Tibial nerve (tissue), 4 donors: ENCODE data around the gene FST. TPM values are rescaled to one million over a fixed set of nuclear protein-coding genes. Genes with fewer than 3 reads are reported as not detected.
A peak's percentile ranks its signal among the peaks of the same experiment; 100 is the strongest.

Experiments
- DNase-seq, 2 donors: peaks; one replicate each; pipeline ENCODE4 v3.0.0-alpha.2; 2019; ENCODE audit warnings: low spot score in 2 of 2
- H3K27ac ChIP-seq, 4 donors: fragments of 200-600 bp; sonication (generic) in 3 of 4; one replicate each; pipeline ENCODE4 v1.5.1; 2017 to 2019; ENCODE audit warnings: mild to moderate bottlenecking in 1 of 4
- H3K27me3 ChIP-seq, 2 donors: fragments of 200-600 bp; sonication (generic) in 1 of 2; one replicate each; pipeline versions ENCODE4 v1.5.1 to v1.6.0; 2017 to 2019
- H3K36me3 ChIP-seq, 3 donors: fragments of 200-600 bp; sonication (generic); one replicate each; pipeline ENCODE4 v1.5.1; 2018 to 2019
- H3K4me1 ChIP-seq, 4 donors: fragments of 200-600 bp; sonication (generic) in 3 of 4; one replicate each; pipeline ENCODE4 v1.5.1; 2017 to 2019
- H3K4me3 ChIP-seq, 4 donors: fragments of 200-600 bp; sonication (generic) in 3 of 4; one replicate each; pipeline ENCODE4 v1.5.1; 2017 to 2019; ENCODE audit warnings: mild to moderate bottlenecking in 1 of 4, moderate library complexity in 1 of 4
- H3K9me3 ChIP-seq, 4 donors: fragments of 200-600 bp; sonication (generic) in 3 of 4; one replicate each; pipeline ENCODE4 v1.5.1; 2017 to 2019
- EP300 ChIP-seq, 2 donors: sonication (generic); formaldehyde crosslinking; IDR thresholded peaks; one replicate each; pipeline ENCODE4 v1.6.1; 2017; ENCODE audit warnings: antibody characterized with exemption in 2 of 2, mild to moderate bottlenecking in 1 of 2
- POLR2A ChIP-seq, 2 donors: fragments of 450-650 bp; IDR thresholded peaks; one replicate each; pipeline ENCODE4 v1.6.1; 2017; ENCODE audit warnings: antibody characterized with exemption in 2 of 2, mild to moderate bottlenecking in 2 of 2, moderate library complexity in 2 of 2
- WGBS, 2 donors: methylation state at CpG; one replicate each; pipeline ENCODE4 v1.1.5; 2018; 5-methylcytosine and 5-hydroxymethylcytosine counted together
- total RNA-seq, 4 donors: library from RNA; depleted of rRNA; stranded (reverse); fragments of >200 nt; gene quantifications; one replicate each; pipeline ENCODE4 v1.1.0, GENCODE V29; 2016
- TF ChIP-seq, protein P1 (sequence below), 5 experiments: fragments of 200-600 bp in 3 of 5; fragments of 450-650 bp in 2 of 5; sonication (generic) in 3 of 5; IDR thresholded peaks; one replicate each; pipeline ENCODE4 v1.5.1; 2016 to 2019; ENCODE audit warnings: antibody characterized with exemption in 5 of 5, mild to moderate bottlenecking in 3 of 5, moderate library complexity in 2 of 5

FST gene
- total RNA-seq, 4 donors from 2014 or later, result 1.8 to 27.3 (median 12.9) TPM

- WGBS, 2 donors, result 72 to 80% methylated on average over 2 of the region's 2 CpGs
- Histone ChIP-seq H3K4me3 (no peak overlapping the region), H3K36me3 (no peaks in the 10 kb centered on the region), H3K9me3 (no peaks in the 10 kb centered on the region), H3K27ac (no peak overlapping the region), H3K27me3 (no peaks in the 10 kb centered on the region), H3K4me1 (peaks cover 0 to 11% (median 0%) of the 10 kb centered on the region in 4 donors)
- no peak for TF ChIP-seq EP300 (IDR thresholded peaks at IDR 0.05)
- TF ChIP-seq POLR2A (IDR thresholded peaks at IDR 0.05), result no peak
- TF ChIP-seq, protein P1, sequence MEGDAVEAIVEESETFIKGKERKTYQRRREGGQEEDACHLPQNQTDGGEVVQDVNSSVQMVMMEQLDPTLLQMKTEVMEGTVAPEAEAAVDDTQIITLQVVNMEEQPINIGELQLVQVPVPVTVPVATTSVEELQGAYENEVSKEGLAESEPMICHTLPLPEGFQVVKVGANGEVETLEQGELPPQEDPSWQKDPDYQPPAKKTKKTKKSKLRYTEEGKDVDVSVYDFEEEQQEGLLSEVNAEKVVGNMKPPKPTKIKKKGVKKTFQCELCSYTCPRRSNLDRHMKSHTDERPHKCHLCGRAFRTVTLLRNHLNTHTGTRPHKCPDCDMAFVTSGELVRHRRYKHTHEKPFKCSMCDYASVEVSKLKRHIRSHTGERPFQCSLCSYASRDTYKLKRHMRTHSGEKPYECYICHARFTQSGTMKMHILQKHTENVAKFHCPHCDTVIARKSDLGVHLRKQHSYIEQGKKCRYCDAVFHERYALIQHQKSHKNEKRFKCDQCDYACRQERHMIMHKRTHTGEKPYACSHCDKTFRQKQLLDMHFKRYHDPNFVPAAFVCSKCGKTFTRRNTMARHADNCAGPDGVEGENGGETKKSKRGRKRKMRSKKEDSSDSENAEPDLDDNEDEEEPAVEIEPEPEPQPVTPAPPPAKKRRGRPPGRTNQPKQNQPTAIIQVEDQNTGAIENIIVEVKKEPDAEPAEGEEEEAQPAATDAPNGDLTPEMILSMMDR (IDR thresholded peaks at IDR 0.05), result no peak
- no peak for DNase-seq
These were observed 43.8 kb upstream of the FST start for GRCh38 chr5:53436480-53437191.

- DNase-seq, result no peak
- peaks cover 0 to 11% (median 0%) of the 10 kb centered on the region in 4 donors for H3K4me1 ChIP-seq
- TF ChIP-seq EP300 (IDR thresholded peaks at IDR 0.05) (no peak), POLR2A (IDR thresholded peaks at IDR 0.05) (no peak)
- TF ChIP-seq, protein P1 (IDR thresholded peaks at IDR 0.05), result no peak
- no peaks in the 10 kb centered on the region for H3K9me3 ChIP-seq
- H3K36me3 ChIP-seq, result no peaks in the 10 kb centered on the region
- H3K27me3 ChIP-seq, result no peaks in the 10 kb centered on the region
- H3K4me3 ChIP-seq, result no peak overlapping the region
- H3K27ac ChIP-seq, result no peak overlapping the region
- WGBS, 2 donors, result 96% methylated on average over 13 of the region's 13 CpGs
These were observed 42.4 kb upstream of the FST start for GRCh38 chr5:53438079-53438478.

DNA sequence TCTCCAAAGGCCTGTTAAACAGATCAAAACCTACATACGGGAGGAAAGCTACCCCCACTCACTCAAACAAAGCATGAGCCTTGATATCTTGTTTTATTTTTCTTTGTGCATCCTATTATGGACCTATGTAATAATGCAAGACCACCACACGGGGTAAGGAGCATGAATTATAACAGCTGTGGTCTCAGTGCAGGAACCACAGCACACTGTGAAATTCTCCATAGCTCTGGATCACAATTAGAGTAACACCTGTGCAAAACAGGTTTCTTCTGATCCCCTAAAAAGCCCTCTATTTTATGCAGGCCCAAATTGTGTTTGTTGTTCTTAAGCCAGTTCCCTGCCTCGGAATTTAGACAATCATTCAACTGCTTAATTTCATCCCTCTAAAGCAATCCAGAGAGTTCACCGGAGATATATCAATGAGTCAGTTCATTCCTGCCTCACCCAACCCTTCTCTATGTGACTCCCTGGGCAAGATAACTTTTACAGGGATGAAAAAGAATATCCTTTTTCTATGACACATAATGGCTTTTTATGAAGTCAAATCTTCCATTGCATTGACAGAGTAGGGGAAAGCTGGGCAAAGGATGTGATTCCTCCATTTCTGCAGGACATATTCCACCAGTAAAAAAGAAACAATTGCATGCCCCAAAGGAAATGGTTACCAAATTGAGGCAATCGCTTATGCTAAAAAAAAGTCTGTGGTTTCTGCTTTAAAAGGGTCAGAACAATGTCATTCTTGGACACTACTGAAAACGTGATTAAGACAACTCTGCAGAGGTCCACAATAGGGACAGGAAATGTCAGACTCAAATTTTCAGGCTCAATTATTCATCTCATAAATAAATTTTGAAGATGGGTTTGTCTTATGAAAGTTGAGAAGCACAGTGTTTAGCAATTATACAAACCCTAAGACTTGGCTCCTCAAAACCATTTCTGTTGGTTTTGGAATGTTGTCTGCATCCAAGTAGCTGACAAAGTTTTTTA is 41.6 kb upstream of the FST start:
- peak in 1 of 2 donors; percentile 12 for TF ChIP-seq EP300 (IDR thresholded peaks at IDR 0.05)
- TF ChIP-seq, protein P1 (IDR thresholded peaks at IDR 0.05), result no peak
- TF ChIP-seq POLR2A (IDR thresholded peaks at IDR 0.05), result no peak
- H3K27ac ChIP-seq, result no peak overlapping the region
- no peak for DNase-seq
- no peaks in the 10 kb centered on the region for H3K9me3 ChIP-seq
- H3K4me3 ChIP-seq, result no peak overlapping the region
- 37 to 48% methylated on average over 6 of the region's 6 CpGs for WGBS, 2 donors
- no peaks in the 10 kb centered on the region for H3K27me3 ChIP-seq
- peaks cover 0 to 11% (median 0%) of the 10 kb centered on the region in 4 donors for H3K4me1 ChIP-seq
- H3K36me3 ChIP-seq, result no peaks in the 10 kb centered on the region

GRCh38 chr5:53442961-53443360 is 37.5 kb upstream of the FST start:
- Histone ChIP-seq H3K27ac (no peak overlapping the region), H3K4me1 (peaks cover 0 to 11% (median 0%) of the 10 kb centered on the region in 4 donors), H3K4me3 (no peak overlapping the region), H3K27me3 (no peaks in the 10 kb centered on the region), H3K36me3 (no peaks in the 10 kb centered on the region), H3K9me3 (no peaks in the 10 kb centered on the region)
- DNase-seq, result no peak
- TF ChIP-seq POLR2A (IDR thresholded peaks at IDR 0.05) (no peak), EP300 (IDR thresholded peaks at IDR 0.05) (no peak)
- TF ChIP-seq, protein P1 (IDR thresholded peaks at IDR 0.05), result no peak
- 84 to 85% methylated on average over 1 of the region's 1 CpG for WGBS, 2 donors

- Histone ChIP-seq H3K27me3 (no peaks in the 10 kb centered on the region), H3K4me1 (no peaks in the 10 kb centered on the region), H3K27ac (no peak overlapping the region), H3K4me3 (no peak overlapping the region), H3K9me3 (no peaks in the 10 kb centered on the region), H3K36me3 (no peaks in the 10 kb centered on the region)
- 71 to 81% methylated on average over 1 of the region's 1 CpG for WGBS, 2 donors
- no peak for TF ChIP-seq POLR2A (IDR thresholded peaks at IDR 0.05)
- DNase-seq, result no peak
These were observed 34.9 kb upstream of the FST start for GRCh38 chr5:53445569-53445968.
